RKO (cell line): Measurements from ENCODE around the gene RBM33.

Source experiments
- DNase-seq: peaks from one replicate; pipeline ENCODE4 v3.0.0-alpha.2; 2016; ENCODE audit warnings: low spot score

Gene RBM33

DNA sequence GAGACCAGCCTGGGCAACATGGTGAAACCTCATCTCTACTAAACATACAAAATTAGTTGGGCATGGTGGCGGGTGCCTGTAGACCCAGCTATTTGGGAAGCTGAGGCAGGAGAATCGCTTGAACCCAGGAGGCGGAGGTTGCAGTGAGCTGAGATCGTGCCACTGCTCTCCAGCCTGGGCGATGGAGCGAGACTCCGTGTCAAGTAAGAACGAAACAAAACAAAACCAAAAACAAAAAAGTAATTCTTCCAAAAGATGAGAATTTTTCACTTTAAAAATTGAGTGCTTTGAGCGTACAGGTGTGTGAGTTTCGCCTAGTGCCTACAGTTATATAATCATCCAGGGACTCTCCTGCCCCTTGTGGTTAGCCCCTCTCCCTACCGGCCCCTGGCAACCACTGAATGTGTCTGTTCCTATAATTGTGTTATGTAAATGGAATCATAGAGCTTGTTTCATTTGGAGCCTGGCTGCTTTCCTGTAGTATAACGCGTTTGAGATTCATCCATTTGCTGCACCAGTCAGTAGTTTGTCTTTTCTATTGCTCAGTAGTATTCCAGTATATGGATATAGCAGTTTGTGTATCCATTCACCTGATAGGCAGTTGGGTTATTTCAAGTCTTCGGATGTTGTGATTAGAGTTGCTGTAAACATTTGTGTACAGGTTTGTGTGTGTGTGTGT is 80.0 kb downstream of the RBM33 start:
- DNase-seq, result peak; percentile 15

DNA sequence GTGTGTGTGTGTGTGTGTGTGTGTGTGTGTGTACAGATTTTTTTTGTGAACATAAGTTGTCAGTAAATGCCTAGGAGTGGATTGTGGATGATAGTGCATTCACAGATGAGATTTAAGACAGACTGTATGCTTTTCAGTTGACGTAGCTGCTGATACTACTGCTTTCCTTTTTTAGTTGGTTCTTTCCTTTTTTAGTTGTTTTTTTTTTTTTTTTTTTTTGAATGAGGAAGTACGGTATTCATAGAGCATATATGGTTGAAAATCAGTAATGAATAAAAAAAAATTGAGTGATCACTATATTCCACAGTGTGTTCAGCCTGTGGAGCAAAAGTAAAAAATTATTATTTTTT is 80.5 kb downstream of the RBM33 start:
- DNase-seq, result no peak

DNA sequence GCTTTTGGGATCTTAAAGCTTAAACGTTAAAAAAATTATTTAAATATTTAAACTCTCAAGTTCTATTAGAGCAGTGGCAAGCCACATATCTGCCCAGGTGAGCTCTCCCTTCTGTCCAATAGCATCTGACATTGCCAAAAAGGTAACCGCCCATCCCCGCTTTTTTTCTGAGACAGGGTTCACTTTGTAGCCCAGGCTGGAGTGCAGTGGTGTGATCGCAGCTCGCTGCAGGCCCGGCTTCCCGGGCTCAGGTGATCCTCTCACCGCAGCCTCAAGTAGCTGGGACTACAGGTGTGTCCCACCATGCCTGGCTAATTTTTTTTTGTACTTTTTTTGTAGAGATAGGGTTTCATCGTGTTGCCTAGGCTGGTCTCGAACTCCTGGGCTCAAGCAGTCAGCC is 83.2 kb downstream of the RBM33 start:
- no peak for DNase-seq

DNA sequence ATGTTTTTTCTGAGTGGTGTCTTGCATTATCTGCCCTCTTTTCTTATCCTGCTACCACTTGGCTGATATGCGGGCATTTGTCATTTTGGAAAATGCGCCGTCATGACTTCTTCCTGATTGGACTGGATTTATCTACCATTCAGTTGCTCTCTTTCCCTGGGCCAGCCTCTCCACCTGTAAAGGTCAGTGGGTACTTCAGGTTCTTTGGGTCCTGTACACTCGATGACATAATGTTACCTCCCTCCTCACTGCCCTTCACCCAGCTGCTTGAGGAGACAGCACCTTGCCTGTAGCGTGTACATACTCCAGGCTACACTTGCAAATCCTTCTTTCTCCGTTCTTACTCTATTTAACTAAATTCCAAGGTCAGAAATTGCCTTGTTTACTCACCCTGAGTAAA is 83.7 kb downstream of the RBM33 start:
- no peak for DNase-seq

DNA sequence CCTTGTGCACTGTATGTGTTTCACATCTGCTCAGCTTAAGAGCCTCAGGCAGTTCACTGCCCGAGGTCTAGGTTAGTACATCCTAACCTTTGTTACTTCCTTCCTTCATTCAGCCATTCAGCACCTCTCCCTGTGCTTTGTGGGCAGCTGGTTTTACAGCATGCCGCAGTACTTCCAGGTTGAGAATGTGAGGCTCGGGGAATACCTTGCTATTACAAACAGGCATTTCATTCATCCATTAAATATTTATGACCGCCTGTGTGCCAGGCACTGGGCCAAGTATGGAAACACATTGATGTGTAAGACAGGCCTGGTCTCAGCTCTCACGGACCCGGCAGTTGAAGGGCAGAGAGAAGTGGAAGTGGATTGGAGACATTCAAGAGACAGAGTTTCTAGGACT is 85.4 kb downstream of the RBM33 start:
- DNase-seq, result no peak

DNA sequence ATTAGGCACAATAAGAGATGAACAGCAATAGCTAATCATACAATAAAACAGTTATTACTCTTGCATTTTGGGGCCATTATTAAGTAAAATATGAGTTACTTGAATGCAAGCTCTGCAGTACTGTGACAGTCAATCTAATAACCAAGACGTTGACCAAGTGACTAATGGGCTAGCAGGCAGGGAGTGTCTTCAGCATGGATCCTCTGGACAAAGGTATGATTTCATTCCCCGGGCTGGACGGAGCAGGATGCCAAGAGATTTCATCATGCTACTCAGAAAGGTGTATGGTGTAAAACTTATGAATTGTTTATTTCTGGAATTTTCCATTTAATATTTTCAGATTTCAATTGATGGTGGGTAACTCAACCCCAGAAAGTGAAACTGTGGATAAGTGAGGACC is 86.9 kb downstream of the RBM33 start:
- DNase-seq, result no peak

DNA sequence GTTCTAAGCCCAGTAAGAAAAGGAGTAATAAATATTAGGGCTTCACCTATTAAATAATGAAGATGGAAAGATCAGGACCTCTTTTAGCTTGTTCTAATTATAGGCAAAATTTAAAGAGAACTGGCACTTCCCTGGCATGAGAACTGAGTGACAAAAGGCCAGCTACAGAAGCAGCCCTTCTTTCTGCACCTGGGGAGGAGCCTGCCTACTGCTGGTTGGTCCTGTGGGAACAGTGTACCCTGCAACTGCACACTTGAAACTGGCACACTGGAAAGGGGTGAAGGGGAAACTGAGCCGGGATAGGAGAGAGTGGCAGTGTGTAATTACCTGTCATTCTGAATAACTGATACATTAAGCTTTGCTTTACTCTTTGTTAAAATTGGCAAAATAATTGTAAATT is 87.4 kb downstream of the RBM33 start:
- DNase-seq, result no peak

DNA sequence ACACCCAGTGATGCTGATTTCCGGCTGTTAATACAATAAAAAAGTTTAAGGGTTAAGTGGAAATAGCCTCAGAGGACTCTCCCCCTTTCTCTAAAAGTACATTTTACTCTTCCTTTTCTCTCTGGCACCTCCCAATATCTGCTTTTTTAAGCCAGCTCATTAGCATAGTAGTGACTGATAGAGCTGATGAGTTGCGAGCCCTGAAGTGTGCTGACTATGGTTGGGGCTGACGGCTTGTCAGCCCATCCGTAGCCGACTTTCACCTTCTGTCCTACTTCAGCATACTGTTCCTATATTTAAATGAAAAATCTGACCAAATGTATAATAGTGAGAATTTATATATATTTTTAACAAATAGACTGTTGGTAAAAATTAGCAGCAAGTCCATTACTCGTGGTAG is 87.8 kb downstream of the RBM33 start:
- DNase-seq, result no peak

DNA sequence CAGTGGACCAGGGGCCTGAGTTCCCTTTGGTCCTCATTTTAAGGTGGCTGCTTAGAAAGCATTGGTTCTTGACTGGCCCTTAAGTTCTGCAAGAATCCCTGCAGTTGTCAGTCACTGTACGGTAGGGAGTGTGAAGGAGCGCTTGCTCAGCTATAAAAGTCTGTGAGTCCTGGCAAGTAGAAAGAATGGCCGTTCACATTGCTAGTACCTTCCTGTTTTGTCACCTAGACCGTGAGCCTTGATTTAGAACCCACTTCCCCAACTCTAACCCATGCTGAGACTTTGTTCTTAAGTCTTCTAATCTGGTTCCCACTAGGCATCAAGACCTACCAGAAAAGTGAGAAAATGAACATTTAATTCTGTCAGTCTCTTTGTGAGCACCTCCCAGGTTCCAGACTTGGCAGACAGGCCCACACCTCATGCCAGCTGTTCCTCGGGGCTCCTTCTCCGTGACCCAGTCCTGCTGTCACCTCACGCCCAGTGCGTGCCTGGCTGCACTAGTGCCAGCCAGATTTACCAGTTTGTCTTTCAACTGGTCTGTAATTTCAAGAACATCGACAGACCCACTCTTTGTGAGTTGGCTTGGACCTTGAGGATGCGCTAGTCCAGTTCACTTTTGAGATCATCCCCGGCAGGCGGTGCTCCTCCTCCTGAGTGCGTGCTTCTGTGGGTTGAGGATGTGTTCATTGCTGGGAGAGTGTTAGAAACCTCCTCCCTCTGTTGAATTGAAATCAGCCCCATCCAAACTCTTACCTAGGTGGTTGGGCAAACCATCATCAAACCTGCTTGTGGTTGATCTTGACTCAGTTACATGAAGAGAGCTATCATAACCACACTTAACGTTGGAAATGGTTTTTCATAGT is 89.4 kb downstream of the RBM33 start:
- DNase-seq, result no peak

DNA sequence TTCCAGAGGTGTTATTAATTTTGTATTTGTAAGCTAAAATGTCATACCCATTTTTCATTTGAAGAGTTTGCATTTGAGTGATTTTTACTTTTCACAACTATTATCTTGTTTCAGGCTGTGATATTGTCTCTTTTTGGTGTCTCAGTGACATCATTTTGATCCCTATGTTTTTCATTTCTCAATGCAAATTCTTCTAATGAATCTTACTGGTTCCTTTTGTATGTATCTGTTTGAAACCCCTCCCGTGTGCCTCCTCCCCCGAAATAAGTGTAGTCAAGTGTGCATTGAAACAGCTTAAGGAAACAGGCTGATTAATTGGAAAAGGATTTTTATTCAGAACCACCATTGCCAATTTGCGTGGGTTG is 90.0 kb downstream of the RBM33 start:
- no peak for DNase-seq

DNA sequence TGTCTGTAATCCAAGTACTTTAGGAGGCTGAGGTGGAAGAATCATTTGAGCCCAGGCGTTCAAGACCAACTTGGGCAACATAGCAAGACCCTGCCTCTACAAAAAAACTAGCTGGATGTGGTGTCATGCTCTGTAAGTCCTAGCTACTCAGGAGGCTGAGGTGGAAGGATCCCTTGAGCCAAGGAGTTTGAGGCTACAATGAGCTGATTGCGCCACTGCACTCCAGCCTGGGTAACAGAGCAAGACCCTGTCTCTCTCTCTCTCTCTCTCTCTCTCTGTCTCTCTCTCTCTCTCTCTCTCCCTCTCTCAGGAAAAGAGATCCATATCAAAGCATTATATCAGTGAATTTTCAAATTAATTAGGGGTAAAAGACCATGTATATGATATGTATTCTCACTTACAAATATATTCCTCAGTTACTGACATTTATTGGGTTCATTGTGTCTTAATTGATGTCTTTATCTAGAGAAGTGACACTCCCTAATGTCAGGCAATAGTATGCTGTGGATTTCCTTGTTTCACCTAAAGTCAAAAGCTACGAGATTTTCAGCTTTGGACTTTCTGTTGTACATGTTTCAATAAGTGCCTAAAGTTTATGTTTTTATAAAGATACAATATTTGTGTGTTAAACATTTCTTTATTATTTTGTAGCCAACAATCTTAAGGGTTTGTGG is 91.1 kb downstream of the RBM33 start:
- no peak for DNase-seq

DNA sequence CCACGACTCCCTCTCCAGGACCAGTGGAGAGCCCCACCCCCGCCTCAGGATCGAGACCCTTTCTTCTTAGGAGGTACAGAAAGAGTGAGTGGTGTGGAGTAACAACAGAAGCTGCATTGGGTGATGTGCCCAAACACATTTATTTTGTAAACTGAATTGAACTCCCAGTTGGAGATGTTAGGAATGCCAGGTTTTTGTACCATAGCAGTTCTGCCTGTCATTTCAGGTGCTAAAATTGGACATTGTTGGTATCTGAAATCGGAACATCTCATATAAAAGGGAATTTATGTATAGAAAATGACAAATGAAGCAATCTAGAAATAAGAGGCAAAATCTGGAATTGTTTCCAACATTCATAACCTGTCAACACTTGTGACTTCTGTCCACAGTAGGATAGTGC is 93.1 kb downstream of the RBM33 start:
- no peak for DNase-seq

DNA sequence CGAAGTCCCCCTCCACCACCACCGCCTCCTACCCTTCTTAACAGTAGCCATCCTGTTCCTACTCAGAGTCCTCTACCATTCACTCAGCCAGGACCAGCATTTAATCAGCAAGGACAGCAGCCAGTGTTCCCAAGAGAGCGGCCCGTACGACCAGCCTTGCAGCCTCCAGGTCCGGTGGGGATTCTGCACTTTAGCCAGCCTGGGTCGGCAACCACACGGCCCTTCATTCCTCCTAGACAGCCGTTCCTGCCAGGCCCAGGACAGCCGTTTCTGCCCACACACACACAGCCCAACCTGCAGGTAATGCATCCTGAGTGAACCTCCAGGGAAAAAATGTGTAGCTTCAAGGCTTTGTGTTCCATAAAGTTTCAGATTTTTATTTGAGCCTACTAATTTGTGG is 93.6 kb downstream of the RBM33 start:
- DNase-seq, result no peak

DNA sequence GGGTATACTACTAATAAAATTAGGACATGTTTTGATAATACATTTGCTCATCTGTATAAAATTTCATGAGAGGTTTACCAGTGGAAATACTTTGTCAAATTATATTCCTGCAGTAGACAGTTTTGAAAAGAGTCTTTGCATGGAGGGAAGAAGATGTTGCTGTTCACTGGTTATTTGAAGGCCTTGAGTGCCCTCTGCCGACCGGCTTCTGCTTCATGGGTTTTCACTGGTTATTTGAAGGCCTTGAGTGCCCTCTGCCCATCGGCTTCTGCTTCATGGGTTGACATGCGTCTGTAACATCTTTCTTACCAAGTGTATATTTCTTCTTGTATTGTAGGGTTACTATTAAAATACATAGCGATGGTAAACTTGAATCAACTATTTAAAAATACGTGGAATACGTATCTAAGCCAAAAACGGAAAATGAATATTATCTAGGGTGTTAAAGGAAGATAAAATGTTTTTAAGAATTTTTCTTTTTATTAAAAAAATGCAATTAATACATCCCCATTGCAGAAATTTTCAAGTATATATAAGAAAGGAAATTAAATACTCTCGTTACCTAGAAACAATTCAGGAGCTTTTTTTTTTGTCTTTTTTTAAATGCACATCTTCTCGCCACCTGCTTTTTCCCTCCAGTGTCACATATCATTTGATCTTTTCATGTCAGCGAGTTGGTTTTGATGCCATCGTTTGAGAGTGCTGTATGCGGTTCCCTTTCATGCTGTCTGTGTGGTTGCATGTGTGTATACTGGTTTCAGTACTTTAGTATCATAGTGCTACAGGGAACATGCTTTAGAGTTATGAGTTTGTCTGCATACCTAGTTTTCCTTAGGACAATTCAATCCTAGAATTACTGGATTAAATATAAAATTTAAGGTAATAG is 94.4 kb downstream of the RBM33 start:
- peak; percentile 86 for DNase-seq

DNA sequence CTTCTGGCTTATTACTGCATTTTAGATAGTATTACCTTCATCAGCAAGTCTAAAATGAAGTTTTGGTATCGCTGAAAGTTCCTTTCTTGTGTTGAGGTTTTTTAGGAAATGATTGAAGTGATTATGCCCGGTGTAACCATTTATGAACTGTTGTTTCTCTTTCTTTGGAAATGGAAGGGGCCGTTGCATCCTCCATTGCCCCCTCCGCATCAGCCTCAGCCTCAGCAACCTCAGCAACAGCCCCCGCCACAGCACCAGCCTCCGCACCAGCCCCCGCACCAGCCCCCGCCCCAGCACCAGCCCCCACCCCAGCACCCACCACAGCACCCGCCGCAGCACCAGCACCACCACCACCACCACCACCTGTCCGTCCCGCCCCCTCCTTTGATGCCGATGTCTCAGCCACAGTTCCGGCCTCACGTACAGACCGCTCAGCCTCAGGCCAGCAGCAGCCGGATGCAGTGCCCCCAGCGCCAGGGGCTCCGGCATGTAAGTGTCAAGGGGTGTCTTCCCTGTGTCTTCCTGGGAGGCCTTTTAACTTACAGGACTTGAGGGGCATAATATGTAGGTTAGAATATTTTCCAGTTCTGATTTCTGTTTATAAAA is 95.2 kb downstream of the RBM33 start:
- no peak for DNase-seq

DNA sequence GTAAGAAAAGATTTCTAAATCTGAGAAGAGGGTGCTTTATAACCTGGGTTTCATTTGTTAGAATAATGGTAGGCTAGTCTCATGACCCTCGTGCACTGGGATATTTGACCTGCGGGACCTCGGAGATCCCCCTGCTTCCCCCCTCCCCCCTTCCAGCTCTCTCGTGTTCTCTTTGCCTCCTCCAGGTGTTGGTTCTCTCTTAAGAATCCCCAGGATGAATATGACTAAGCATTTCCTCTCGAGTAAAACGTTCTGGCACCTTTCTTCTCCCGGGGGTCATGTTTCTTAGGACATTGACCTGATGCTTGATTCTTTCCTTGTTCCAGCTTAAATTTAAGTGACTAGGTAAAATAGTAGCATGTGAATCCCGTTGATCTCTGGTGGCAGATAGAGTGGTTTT is 96.6 kb downstream of the RBM33 start:
- no peak for DNase-seq

DNA sequence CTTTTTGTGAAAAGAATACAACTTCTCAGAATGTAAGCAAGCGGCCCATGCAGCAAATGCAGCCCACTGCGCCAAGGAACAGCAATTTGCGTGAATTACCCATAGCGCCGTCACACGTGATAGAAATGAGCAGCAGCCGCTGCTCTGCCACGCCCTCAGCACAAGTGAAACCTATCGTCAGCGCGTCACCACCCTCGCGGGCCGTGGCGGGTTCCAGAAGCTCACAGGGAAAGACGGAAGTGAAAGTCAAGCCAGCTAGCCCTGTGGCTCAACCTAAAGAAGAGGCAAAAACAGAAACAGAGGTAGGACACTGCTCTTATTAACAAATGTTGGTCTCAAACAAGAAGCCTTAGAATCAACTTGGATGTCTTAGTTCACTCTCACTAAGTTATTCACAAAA is 97.3 kb downstream of the RBM33 start:
- DNase-seq, result no peak

DNA sequence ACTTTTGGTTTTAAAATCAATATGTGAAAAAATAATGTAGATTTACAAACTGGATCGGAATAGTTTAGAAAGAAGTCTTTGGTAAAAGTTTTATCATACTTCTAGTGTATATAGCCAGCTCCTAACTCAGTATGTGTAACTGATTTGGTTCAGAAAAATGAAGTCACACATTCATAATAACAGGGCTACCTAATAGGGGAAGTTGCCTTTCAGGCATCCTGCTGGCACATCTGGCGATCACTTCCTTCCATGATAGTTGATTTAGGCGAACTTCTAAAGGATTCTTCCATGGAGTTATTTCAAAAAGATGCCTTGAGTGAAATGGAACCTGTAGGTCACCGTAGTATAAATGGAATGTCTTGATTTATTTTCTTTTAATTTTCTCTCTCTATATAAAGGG is 98.7 kb downstream of the RBM33 start:
- DNase-seq, result no peak

DNA sequence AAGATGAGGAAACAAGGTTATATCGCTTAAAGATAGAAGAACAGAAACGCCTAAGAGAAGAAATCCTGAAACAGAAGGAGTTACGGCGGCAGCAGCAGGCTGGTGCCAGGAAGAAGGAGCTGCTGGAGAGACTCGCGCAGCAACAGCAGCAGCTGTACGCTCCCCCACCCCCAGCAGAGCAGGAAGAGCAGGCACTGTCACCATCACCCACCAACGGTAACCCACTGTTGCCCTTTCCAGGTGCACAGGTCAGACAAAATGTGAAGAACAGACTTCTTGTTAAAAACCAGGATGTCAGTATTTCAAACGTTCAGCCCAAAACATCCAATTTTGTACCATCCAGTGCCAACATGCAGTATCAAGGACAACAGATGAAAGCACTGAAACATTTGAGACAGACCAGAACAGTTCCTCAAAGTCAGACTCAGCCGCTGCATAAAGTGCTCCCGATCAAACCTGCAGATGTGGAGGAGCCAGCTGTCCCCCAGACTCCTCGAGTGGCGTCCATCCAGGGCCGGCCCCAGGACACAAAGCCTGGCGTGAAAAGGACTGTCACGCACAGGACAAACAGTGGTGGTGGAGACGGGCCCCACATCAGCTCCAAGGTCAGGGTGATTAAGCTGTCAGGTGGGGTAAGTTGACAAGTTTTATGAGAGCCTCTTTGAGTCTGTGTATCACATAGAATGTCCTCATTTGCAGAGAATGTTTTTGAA is 100.7 kb downstream of the RBM33 start:
- DNase-seq, result no peak

DNA sequence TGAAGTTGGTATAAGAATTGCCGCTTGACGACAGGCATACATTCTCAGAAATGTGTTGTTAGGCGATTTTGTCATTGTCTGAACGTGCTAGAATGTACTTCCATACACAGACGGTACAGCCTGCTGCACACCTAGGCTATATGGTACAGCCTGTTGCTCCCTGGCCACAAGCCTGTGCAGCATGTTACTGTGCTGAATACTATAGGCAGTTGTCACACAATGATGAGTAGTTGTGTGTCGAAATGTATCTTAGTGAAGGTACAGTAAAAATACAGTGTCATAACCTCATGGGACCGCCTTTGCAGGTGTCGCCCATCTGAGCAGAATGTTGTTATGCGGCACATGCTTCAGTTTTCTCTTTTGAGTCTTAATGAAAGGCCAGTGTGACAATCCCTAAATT is 101.3 kb downstream of the RBM33 start:
- DNase-seq, result no peak

DNA sequence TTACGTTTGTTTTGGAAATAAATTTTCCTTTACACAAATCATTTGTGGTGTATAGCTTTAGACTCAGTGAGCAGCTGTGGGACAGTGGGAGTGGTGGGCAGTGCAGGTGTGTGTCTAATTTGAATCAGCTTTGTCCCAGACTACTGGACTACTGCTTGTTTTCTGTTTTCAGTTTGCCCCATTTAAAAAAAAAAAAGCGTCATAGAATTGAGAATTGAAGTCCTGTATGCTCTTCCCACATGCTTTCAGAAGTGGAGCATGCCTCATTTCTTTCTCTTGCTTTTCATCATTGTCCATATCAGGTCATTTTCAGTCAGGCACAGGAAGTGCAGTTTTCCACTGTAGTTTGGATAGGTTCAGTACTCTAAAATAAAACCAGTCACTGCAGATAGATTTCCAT is 101.7 kb downstream of the RBM33 start:
- no peak for DNase-seq
